GM12873 (cell line): ENCODE results near the gene AIG1.

Source experiments
- CTCF ChIP-seq: IDR thresholded peaks from 2 replicates; pipeline ENCODE4 v1.5.1; 2012; ENCODE audit warnings: low read depth, mild to moderate bottlenecking, moderate library complexity, low read length, control low read depth; ENCODE audit not compliant: insufficient read depth; ENCODE audit errors: missing control alignments

AIG1 gene

DNA sequence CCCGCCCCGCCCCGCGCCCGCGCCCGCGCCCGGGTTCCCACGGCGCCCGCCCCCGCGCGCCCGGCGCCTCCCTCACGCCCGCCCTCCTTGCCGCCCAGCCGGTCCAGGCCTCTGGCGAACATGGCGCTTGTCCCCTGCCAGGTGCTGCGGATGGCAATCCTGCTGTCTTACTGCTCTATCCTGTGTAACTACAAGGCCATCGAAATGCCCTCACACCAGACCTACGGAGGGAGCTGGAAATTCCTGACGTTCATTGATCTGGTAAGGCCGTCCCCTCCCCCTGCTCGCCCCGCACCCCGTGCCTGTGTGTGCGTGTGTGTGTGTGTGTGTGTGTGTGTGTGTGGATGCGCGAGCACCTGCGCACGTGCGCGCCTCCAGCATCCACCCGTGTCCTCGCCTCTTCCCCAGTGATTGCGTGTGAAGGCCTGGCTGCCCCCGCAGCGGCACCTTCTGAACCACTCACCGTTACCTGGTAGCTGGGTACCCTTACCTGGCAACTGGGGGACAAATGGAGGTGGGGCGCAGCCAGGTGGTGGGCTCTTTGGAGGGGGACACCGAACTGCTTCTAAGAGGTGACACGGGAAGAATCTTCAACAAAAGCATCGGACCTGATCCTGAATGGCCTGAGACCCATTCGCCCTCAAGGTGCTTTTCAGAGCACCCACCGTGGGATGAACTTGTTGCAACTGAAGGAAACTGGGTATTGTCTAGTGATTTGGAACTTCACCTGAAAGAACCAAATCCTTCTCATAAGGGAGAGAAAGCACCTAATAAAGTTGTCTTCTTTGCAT lies at the start of gene AIG1:
AIG1 (plus strand) TSS at position 84 of the 791 bp plus-strand sequence; CDS start at position 121, 37 bp downstream.
- TF ChIP-seq CTCF = no peak

GRCh38 chr6:143014764-143015163 lies 45.9 kb upstream of the AIG1 start:
- TF ChIP-seq CTCF = no peak

DNA sequence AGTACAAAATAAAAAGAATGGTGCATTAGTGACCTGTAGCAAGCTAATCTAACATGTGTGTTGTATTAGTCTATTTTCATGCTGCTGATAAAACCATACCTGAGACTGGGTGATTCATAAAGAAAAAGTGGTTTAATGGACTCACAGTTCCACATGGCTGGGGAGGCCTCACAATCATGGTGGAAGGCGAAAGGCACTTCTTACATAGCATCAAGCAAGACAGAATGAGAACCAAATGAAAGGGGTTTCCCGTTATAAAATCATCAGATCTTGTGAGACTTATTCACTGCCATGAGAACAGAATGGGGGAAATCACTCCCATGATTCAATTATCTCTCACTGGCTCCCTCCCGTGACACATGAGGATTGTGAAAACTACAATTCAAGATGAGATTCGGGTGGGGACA lies 45.4 kb upstream of the AIG1 start:
- TF ChIP-seq CTCF = no peak

GRCh38 chr6:143018955-143019354 lies 41.7 kb upstream of the AIG1 start:
- TF ChIP-seq CTCF = no peak

GRCh38 chr6:143021543-143021942 lies 39.1 kb upstream of the AIG1 start:
- TF ChIP-seq CTCF = no peak

- no peak for TF ChIP-seq CTCF
Measured at GRCh38 chr6:143022587-143022986, 38.1 kb upstream of the AIG1 start.

GRCh38 chr6:143023695-143024094 lies 37.0 kb upstream of the AIG1 start:
- no peak for TF ChIP-seq CTCF
